Measurements from ENCODE around the gene FAM237B. TPM values are rescaled to one million over a fixed set of nuclear protein-coding genes. Genes with fewer than 3 reads are reported as not detected.
A peak's percentile ranks its signal among the peaks of the same experiment; 100 is the strongest.

FAM237B gene
- total RNA-seq, 1 donor from 2014 or later = not detected

GRCh38 chr7:90276033-90276728 is 44.9 kb downstream of the FAM237B start:
- H3K4me1 Mint-ChIP-seq (ENCODE audit: unreplicated experiment) = no peaks in the 10 kb centered on the region
- H3K27me3 Mint-ChIP-seq = no peaks in the 10 kb centered on the region

GRCh38 chr7:90274161-90274560 is 46.9 kb downstream of the FAM237B start:
- DNase-seq (ENCODE audit: extremely low spot score, unreplicated experiment) = no peak
- Mint-ChIP-seq H3K9me3 (peaks cover 2% of the 10 kb centered on the region), H3K27ac (no peak overlapping the region), H3K36me3 (no peaks in the 10 kb centered on the region), H3K27me3 (no peaks in the 10 kb centered on the region), H3K4me3 (no peak overlapping the region), H3K4me1 (ENCODE audit: unreplicated experiment) (peaks cover 3% of the 10 kb centered on the region)
- TF ChIP-seq, protein P1, sequence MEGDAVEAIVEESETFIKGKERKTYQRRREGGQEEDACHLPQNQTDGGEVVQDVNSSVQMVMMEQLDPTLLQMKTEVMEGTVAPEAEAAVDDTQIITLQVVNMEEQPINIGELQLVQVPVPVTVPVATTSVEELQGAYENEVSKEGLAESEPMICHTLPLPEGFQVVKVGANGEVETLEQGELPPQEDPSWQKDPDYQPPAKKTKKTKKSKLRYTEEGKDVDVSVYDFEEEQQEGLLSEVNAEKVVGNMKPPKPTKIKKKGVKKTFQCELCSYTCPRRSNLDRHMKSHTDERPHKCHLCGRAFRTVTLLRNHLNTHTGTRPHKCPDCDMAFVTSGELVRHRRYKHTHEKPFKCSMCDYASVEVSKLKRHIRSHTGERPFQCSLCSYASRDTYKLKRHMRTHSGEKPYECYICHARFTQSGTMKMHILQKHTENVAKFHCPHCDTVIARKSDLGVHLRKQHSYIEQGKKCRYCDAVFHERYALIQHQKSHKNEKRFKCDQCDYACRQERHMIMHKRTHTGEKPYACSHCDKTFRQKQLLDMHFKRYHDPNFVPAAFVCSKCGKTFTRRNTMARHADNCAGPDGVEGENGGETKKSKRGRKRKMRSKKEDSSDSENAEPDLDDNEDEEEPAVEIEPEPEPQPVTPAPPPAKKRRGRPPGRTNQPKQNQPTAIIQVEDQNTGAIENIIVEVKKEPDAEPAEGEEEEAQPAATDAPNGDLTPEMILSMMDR (conservative IDR thresholded peaks at IDR 0.05) = no peak

More at GRCh38 chr7:90276033-90276728, 44.9 kb downstream of the FAM237B start:
- DNase-seq (ENCODE audit: extremely low spot score, unreplicated experiment) = no peak
- no peak overlapping the region for H3K4me3 Mint-ChIP-seq
- H3K9me3 Mint-ChIP-seq = no peaks in the 10 kb centered on the region
- no peaks in the 10 kb centered on the region for H3K36me3 Mint-ChIP-seq
- TF ChIP-seq, protein P1 (conservative IDR thresholded peaks at IDR 0.05) = no peak
- no peak overlapping the region for H3K27ac Mint-ChIP-seq

GRCh38 chr7:90272242-90272641 is 48.9 kb downstream of the FAM237B start:
- H3K4me1 Mint-ChIP-seq (ENCODE audit: unreplicated experiment) = peaks cover 4% of the 10 kb centered on the region
- no peaks in the 10 kb centered on the region for H3K36me3 Mint-ChIP-seq
- no peak for DNase-seq (ENCODE audit: extremely low spot score, unreplicated experiment)
- no peaks in the 10 kb centered on the region for H3K27me3 Mint-ChIP-seq
- TF ChIP-seq, protein P1 (conservative IDR thresholded peaks at IDR 0.05) = no peak
- H3K4me3 Mint-ChIP-seq = no peak overlapping the region
- peaks cover 4% of the 10 kb centered on the region for H3K9me3 Mint-ChIP-seq
- H3K27ac Mint-ChIP-seq = no peak overlapping the region

DNA sequence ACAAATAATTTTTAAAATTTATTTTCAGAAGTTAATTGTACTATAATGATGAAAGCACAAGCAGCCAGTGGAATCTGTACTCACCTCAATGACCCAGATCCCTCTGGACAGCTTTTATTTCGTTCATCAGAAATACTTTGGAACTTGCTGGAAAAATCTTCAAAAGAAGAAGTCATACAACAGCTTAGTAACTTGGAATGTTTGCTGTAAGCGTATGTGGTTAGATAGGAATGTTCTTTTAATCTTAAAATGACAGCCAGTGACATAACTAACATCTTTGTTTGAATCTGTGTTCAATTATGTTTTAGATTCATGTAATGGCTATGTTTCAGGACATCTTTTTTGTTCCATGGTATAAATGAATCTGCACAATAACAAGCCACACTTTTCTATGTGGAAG is 49.4 kb downstream of the FAM237B start:
- Mint-ChIP-seq H3K27me3 (no peaks in the 10 kb centered on the region), H3K9me3 (peaks cover 4% of the 10 kb centered on the region), H3K4me3 (no peak overlapping the region), H3K36me3 (no peaks in the 10 kb centered on the region), H3K4me1 (ENCODE audit: unreplicated experiment) (peaks cover 4% of the 10 kb centered on the region), H3K27ac (no peak overlapping the region)
- TF ChIP-seq, protein P1 (conservative IDR thresholded peaks at IDR 0.05) = no peak
- DNase-seq (ENCODE audit: extremely low spot score, unreplicated experiment) = no peak

- TF ChIP-seq, protein P1 (conservative IDR thresholded peaks at IDR 0.05) = no peak
- Mint-ChIP-seq H3K4me3 (peak overlapping the region; percentile 6), H3K9me3 (peaks cover 4% of the 10 kb centered on the region), H3K27ac (no peak overlapping the region), H3K27me3 (no peaks in the 10 kb centered on the region), H3K36me3 (no peaks in the 10 kb centered on the region), H3K4me1 (ENCODE audit: unreplicated experiment) (peaks cover 4% of the 10 kb centered on the region)
- no peak for DNase-seq (ENCODE audit: extremely low spot score, unreplicated experiment)
Observed at GRCh38 chr7:90270431-90271178, 50.5 kb downstream of the FAM237B start.
